ENCODE results near the gene MXD3.

The MXD3 gene

DNA sequence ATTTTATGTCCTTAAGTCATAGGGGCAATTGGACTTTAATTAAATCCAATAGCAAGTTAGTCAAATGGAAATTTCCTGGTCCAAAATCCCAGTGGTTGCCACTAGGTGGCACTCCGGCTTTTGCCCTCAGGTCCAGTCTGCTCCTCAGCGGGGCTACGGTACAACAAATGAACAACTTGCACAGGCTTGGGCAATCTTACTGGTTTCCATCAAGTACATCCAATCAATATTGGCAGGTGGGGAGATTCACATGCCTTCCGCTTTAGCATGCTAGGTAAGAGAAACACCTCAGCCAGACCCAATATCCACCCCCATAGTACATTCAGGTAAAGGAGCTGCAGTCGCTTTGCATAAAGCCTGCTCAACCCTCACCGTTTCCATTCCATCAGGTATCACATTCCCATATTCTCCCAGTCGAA lies 6.3 kb upstream of the MXD3 start:
- Histone ChIP-seq H3K23ac (ENCODE audit: low read length in 2 of 2) (no peak overlapping the region), H2AK5ac (ENCODE audit: low read length, severe bottlenecking) (no peak overlapping the region), H3K4ac (ENCODE audit: low read depth in 1 of 2, low read length in 2 of 2) (no peak overlapping the region), H3K4me2 (ENCODE audit: low read length, poor library complexity, severe bottlenecking) (no peak overlapping the region), H4K8ac (ENCODE audit: low read length) (no peak overlapping the region), H3K9me3 (ENCODE audit: control insufficient read depth, low read length) (no peaks in the 10 kb centered on the region), H3K27me3 (ENCODE audit: control insufficient read depth in 1 of 2, insufficient read depth in 1 of 2, low read length in 2 of 2) (no peaks in the 10 kb centered on the region), H2BK5ac (ENCODE audit: low read depth, low read length, poor library complexity, severe bottlenecking) (no peak overlapping the region), H3K27ac (ENCODE audit: low read length, poor library complexity, severe bottlenecking) (no peak overlapping the region), H2AFZ (ENCODE audit: low read depth, low read length) (no peak overlapping the region), H3K18ac (ENCODE audit: low read depth in 1 of 2, low read length in 2 of 2) (no peak overlapping the region), H3K14ac (ENCODE audit: low read length in 2 of 2) (no peak overlapping the region), H2BK12ac (ENCODE audit: low read length in 2 of 2) (no peak overlapping the region), H3K4me3 (ENCODE audit: insufficient read depth in 1 of 2, low read depth in 1 of 2, low read length in 2 of 2) (no peak overlapping the region), H4K91ac (ENCODE audit: low read length) (no peak overlapping the region), H3K9ac (ENCODE audit: low read length) (no peak overlapping the region), H2BK120ac (ENCODE audit: low read depth, low read length) (no peak overlapping the region), H3K79me1 (replicated peaks; ENCODE audit: low read length, poor library complexity, severe bottlenecking) (peaks cover 26% of the 10 kb centered on the region), H3K36me3 (ENCODE audit: control insufficient read depth in 1 of 2, insufficient read depth in 2 of 2, low read depth in 1 of 2, low read length in 2 of 2) (peaks cover 17 to 20% of the 10 kb centered on the region in 2 experiments), H2BK15ac (ENCODE audit: low read depth, poor library complexity, severe bottlenecking) (no peak overlapping the region), H3K4me1 (ENCODE audit: control insufficient read depth, insufficient read depth, low read depth, low read length) (peaks cover 4% of the 10 kb centered on the region)
- DNase-seq = peak; percentile 82
- 40% methylated on average over 7 of the region's 7 CpGs for WGBS

GRCh38 chr5:177316005-177316404 lies 4.3 kb upstream of the MXD3 start:
- H2AK5ac ChIP-seq (ENCODE audit: low read length, severe bottlenecking) = no peak overlapping the region
- H3K14ac ChIP-seq (ENCODE audit: low read length in 2 of 2) = no peak overlapping the region
- no peak overlapping the region for H3K9ac ChIP-seq (ENCODE audit: low read length)
- H3K27me3 ChIP-seq (ENCODE audit: control insufficient read depth in 1 of 2, insufficient read depth in 1 of 2, low read length in 2 of 2) = no peaks in the 10 kb centered on the region
- peaks cover 16 to 20% of the 10 kb centered on the region in 2 experiments for H3K36me3 ChIP-seq (ENCODE audit: control insufficient read depth in 1 of 2, insufficient read depth in 2 of 2, low read depth in 1 of 2, low read length in 2 of 2)
- H3K4ac ChIP-seq (ENCODE audit: low read depth in 1 of 2, low read length in 2 of 2) = no peak overlapping the region
- H2BK120ac ChIP-seq (ENCODE audit: low read depth, low read length) = no peak overlapping the region
- no peak for DNase-seq
- no peak overlapping the region for H2AFZ ChIP-seq (ENCODE audit: low read depth, low read length)
- no peak overlapping the region for H3K27ac ChIP-seq (ENCODE audit: low read length, poor library complexity, severe bottlenecking)
- no peak overlapping the region for H3K4me2 ChIP-seq (ENCODE audit: low read length, poor library complexity, severe bottlenecking)
- no peak overlapping the region for H3K4me3 ChIP-seq (ENCODE audit: insufficient read depth in 1 of 2, low read depth in 1 of 2, low read length in 2 of 2)
- H3K4me1 ChIP-seq (ENCODE audit: control insufficient read depth, insufficient read depth, low read depth, low read length) = peaks cover 19% of the 10 kb centered on the region
- no peak overlapping the region for H4K91ac ChIP-seq (ENCODE audit: low read length)
- no CpG with 5 or more reads among the region's 3 CpGs for WGBS
- H3K18ac ChIP-seq (ENCODE audit: low read depth in 1 of 2, low read length in 2 of 2) = no peak overlapping the region
- H4K8ac ChIP-seq (ENCODE audit: low read length) = no peak overlapping the region
- no peak overlapping the region for H2BK12ac ChIP-seq (ENCODE audit: low read length in 2 of 2)
- H3K79me1 ChIP-seq (replicated peaks; ENCODE audit: low read length, poor library complexity, severe bottlenecking) = peaks cover 26% of the 10 kb centered on the region
- no peak overlapping the region for H2BK5ac ChIP-seq (ENCODE audit: low read depth, low read length, poor library complexity, severe bottlenecking)
- no peak overlapping the region for H2BK15ac ChIP-seq (ENCODE audit: low read depth, poor library complexity, severe bottlenecking)
- H3K9me3 ChIP-seq (ENCODE audit: control insufficient read depth, low read length) = no peaks in the 10 kb centered on the region
- H3K23ac ChIP-seq (ENCODE audit: low read length in 2 of 2) = no peak overlapping the region

- DNase-seq = no peak
- Histone ChIP-seq H3K4me2 (ENCODE audit: low read length, poor library complexity, severe bottlenecking) (no peak overlapping the region), H3K9ac (ENCODE audit: low read length) (no peak overlapping the region), H3K18ac (ENCODE audit: low read depth in 1 of 2, low read length in 2 of 2) (no peak overlapping the region), H2AK5ac (ENCODE audit: low read length, severe bottlenecking) (no peak overlapping the region), H2AFZ (ENCODE audit: low read depth, low read length) (no peak overlapping the region), H2BK5ac (ENCODE audit: low read depth, low read length, poor library complexity, severe bottlenecking) (no peak overlapping the region), H3K4me3 (ENCODE audit: insufficient read depth in 1 of 2, low read depth in 1 of 2, low read length in 2 of 2) (no peak overlapping the region), H3K27me3 (ENCODE audit: control insufficient read depth in 1 of 2, insufficient read depth in 1 of 2, low read length in 2 of 2) (no peaks in the 10 kb centered on the region), H4K91ac (ENCODE audit: low read length) (no peak overlapping the region), H3K36me3 (ENCODE audit: control insufficient read depth in 1 of 2, insufficient read depth in 2 of 2, low read depth in 1 of 2, low read length in 2 of 2) (peaks cover 12 to 16% of the 10 kb centered on the region in 2 experiments), H3K27ac (ENCODE audit: low read length, poor library complexity, severe bottlenecking) (no peak overlapping the region), H2BK12ac (ENCODE audit: low read length in 2 of 2) (no peak overlapping the region), H3K14ac (ENCODE audit: low read length in 2 of 2) (no peak overlapping the region), H2BK15ac (ENCODE audit: low read depth, poor library complexity, severe bottlenecking) (no peak overlapping the region), H3K79me1 (replicated peaks; ENCODE audit: low read length, poor library complexity, severe bottlenecking) (peaks cover 29% of the 10 kb centered on the region), H2BK120ac (ENCODE audit: low read depth, low read length) (no peak overlapping the region), H4K8ac (ENCODE audit: low read length) (no peak overlapping the region), H3K9me3 (ENCODE audit: control insufficient read depth, low read length) (no peaks in the 10 kb centered on the region), H3K4ac (ENCODE audit: low read depth in 1 of 2, low read length in 2 of 2) (no peak overlapping the region), H3K4me1 (ENCODE audit: control insufficient read depth, insufficient read depth, low read depth, low read length) (peaks cover 22% of the 10 kb centered on the region), H3K23ac (ENCODE audit: low read length in 2 of 2) (no peak overlapping the region)
- 92% methylated on average over 7 of the region's 7 CpGs for WGBS
Measured at GRCh38 chr5:177315411-177315810, 3.7 kb upstream of the MXD3 start.

- Histone ChIP-seq H3K27ac (ENCODE audit: low read length, poor library complexity, severe bottlenecking) (no peak overlapping the region), H3K4me2 (ENCODE audit: low read length, poor library complexity, severe bottlenecking) (no peak overlapping the region), H2BK12ac (ENCODE audit: low read length in 2 of 2) (no peak overlapping the region), H3K27me3 (ENCODE audit: control insufficient read depth in 1 of 2, insufficient read depth in 1 of 2, low read length in 2 of 2) (no peaks in the 10 kb centered on the region), H4K8ac (ENCODE audit: low read length) (no peak overlapping the region), H2BK15ac (ENCODE audit: low read depth, poor library complexity, severe bottlenecking) (no peak overlapping the region), H3K79me1 (replicated peaks; ENCODE audit: low read length, poor library complexity, severe bottlenecking) (peaks cover 29% of the 10 kb centered on the region), H3K23ac (ENCODE audit: low read length in 2 of 2) (no peak overlapping the region), H3K9ac (ENCODE audit: low read length) (no peak overlapping the region), H3K14ac (ENCODE audit: low read length in 2 of 2) (no peak overlapping the region), H2AK5ac (ENCODE audit: low read length, severe bottlenecking) (no peak overlapping the region), H3K4ac (ENCODE audit: low read depth in 1 of 2, low read length in 2 of 2) (no peak overlapping the region), H4K91ac (ENCODE audit: low read length) (no peak overlapping the region), H3K9me3 (ENCODE audit: control insufficient read depth, low read length) (no peaks in the 10 kb centered on the region), H2BK120ac (ENCODE audit: low read depth, low read length) (no peak overlapping the region), H3K4me3 (ENCODE audit: insufficient read depth in 1 of 2, low read depth in 1 of 2, low read length in 2 of 2) (no peak overlapping the region), H2AFZ (ENCODE audit: low read depth, low read length) (no peak overlapping the region), H3K4me1 (ENCODE audit: control insufficient read depth, insufficient read depth, low read depth, low read length) (peaks cover 27% of the 10 kb centered on the region), H3K36me3 (ENCODE audit: control insufficient read depth in 1 of 2, insufficient read depth in 2 of 2, low read depth in 1 of 2, low read length in 2 of 2) (peaks cover 6 to 9% of the 10 kb centered on the region in 2 experiments), H3K18ac (ENCODE audit: low read depth in 1 of 2, low read length in 2 of 2) (no peak overlapping the region), H2BK5ac (ENCODE audit: low read depth, low read length, poor library complexity, severe bottlenecking) (no peak overlapping the region)
- DNase-seq = no peak
- 96% methylated on average over 17 of the region's 18 CpGs for WGBS
Measured at GRCh38 chr5:177314376-177315342, 3.0 kb upstream of the MXD3 start.
